Left forelimb (tissue), 1 donor: ENCODE data around the gene CNGA3.
"Not testable (repeated sequence)": the region's sequence is repeated elsewhere in the genome, so short reads cannot be mapped to it uniquely, and the experiment has no call there.

Experiments
- DNase-seq: peaks from one replicate; pipeline ENCODE4 v3.0.0-alpha.2; 2018; ENCODE audit warnings: low spot score

Gene CNGA3

GRCh38 chr2:98404556-98405250, 58.4 kb downstream of the CNGA3 start:
- DNase-seq: no peak

- DNase-seq: no peak
These were observed 59.0 kb downstream of the CNGA3 start for GRCh38 chr2:98405301-98405700.

- DNase-seq: no peak
These were observed 61.9 kb downstream of the CNGA3 start for GRCh38 chr2:98408155-98408554.

GRCh38 chr2:98412751-98413458, 66.6 kb downstream of the CNGA3 start:
- DNase-seq: no peak

GRCh38 chr2:98414246-98414645, 68.0 kb downstream of the CNGA3 start:
- not testable (repeated sequence) for DNase-seq

GRCh38 chr2:98415719-98416248, 69.5 kb downstream of the CNGA3 start:
- not testable (repeated sequence) for DNase-seq

- DNase-seq: no peak
These were observed 70.3 kb downstream of the CNGA3 start for GRCh38 chr2:98416383-98417159.

- DNase-seq: no peak
These were observed 73.3 kb downstream of the CNGA3 start for GRCh38 chr2:98419544-98419943.

- no peak for DNase-seq
These were observed 73.9 kb downstream of the CNGA3 start for GRCh38 chr2:98419977-98420725.

- no peak for DNase-seq
These were observed 76.2 kb downstream of the CNGA3 start for GRCh38 chr2:98422449-98422848.

- DNase-seq: no peak
These were observed 80.5 kb downstream of the CNGA3 start for GRCh38 chr2:98426771-98427170.

- DNase-seq: no peak
These were observed 85.9 kb downstream of the CNGA3 start for GRCh38 chr2:98432145-98432544.

GRCh38 chr2:98433363-98433964, 87.2 kb downstream of the CNGA3 start:
- no peak for DNase-seq

GRCh38 chr2:98434492-98434891, 88.2 kb downstream of the CNGA3 start:
- no peak for DNase-seq

- DNase-seq: not testable (repeated sequence)
These were observed 89.4 kb downstream of the CNGA3 start for GRCh38 chr2:98435670-98436069.

- no peak for DNase-seq
These were observed 90.5 kb downstream of the CNGA3 start for GRCh38 chr2:98436734-98437133.

GRCh38 chr2:98438190-98439133, 92.2 kb downstream of the CNGA3 start:
- DNase-seq: no peak

- DNase-seq: no peak
These were observed 95.6 kb downstream of the CNGA3 start for GRCh38 chr2:98441706-98442450.

- DNase-seq: no peak
These were observed 96.2 kb downstream of the CNGA3 start for GRCh38 chr2:98442488-98442887.
